G401 (cell line): ENCODE results near the gene LRRC27. TPM values are rescaled to one million over a fixed set of nuclear protein-coding genes. Genes with fewer than 3 reads are reported as not detected.
A peak's percentile ranks its signal among the peaks of the same experiment; 100 is the strongest.
"Not testable (repeated sequence)": the region's sequence is repeated elsewhere in the genome, so short reads cannot be mapped to it uniquely, and the experiment has no call there.

Experiments
- DNase-seq: peaks from one replicate; pipeline ENCODE4 v3.0.0-alpha.2; 2015; ENCODE audit warnings: low spot score
- in situ Hi-C: cut with HindIII; loops from 2 replicates; pipeline ENCODE4 v1.10.0; 2016; ENCODE audit warnings: low sequenced_read_pairs, mixed read lengths
- total RNA-seq: library from RNA; depleted of rRNA; stranded (reverse); fragments of >200 nt; shearing (Covaris generic); gene quantifications from 2 replicates; pipeline ENCODE4 v1.2.3, GENCODE V29; 2014; rRNA removed

Gene LRRC27
- 3.7 and 11.0 TPM in 2 replicates for total RNA-seq

- in situ Hi-C loops: no loop called here
- peak; percentile 93 for DNase-seq
These were observed at the start of gene LRRC27 for GRCh38 chr10:132331601-132332432. Gene LRRC27 (plus strand): TSS chr10:132332193. CDS start chr10:132333525, 1,332 bp downstream.

DNA sequence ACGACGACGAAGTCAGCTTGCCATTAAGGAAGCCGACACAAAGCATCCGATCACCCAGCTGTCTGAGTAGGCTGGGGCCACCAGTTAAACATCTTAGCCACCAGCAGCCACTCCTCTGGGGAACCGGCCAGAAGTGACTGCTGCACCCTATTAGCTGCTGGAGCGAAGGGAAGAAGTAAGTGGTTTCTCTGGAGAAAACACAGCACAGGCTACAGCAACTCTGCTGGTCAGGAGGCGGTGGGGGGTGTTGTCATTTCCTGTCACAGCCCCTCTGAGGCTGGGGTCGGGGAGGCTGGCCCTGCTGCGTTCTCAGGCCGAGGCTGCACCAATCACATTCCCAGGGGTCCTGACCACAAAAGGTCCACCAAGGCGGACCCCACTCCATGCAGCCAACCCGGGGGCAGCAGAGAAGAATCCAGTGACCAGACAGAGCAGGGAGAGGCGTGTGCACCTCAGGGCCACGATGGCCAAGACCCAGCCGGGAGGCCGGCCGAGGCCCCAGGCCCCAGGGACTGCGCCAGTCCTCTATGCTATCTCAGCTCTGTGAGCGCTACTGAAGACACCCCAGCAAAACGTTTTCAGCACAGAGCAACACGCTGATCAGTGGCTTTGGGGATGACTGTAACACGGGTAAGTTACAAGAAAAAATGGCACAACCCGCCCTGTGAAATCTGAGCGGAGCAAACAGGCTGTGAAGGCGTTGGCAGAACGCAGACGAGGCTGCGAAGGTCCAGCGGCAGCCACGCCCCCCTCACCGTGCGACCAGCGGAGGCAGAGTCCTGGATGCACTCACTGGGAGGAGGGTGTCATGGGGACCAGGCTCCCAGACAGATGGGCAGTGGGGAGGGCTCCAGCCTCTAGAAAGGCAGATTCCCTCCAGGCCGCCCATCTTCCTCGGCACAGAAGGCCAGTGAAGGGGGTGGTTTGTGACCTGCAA, 49.1 kb upstream of the LRRC27 start:
- DNase-seq: no peak
- in situ Hi-C loops: no loop called here

DNA sequence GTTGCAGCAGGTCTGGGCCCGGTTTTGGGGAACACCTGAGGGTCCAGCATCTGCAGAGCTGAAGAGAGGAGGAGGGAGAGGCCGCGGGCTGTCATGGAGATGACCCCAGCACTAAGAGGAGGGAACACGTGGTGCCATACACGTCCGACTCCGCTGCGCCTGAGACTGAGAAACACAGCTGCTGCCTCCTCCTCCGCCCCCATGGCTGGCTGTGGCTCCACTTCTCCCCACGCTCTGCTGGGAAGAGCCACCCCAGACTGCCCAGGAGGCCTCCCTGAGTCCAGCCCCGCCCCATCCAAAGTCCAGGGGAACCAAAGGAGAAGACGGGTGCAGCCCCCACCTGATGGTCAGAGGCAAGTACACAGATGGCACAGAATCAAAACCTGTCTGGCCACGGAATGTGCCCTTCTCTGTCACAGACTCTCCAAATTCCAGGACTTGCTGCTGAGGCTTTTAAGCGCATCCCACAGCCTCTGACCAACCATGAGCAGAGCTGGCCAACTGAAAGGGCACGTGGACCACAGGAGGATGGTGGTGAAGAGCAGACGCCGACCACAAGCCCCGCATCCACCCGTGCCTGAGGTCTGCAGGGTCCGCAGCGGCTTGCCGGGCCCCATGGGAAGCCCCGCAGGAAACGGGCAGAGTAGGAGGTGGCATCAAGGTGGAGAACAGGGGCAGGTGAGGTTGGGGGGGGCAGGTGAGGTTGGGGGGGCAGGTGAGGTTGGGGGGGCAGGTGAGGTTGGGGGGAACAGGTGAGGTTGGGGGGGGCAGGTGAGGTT, 48.2 kb upstream of the LRRC27 start:
- DNase-seq: no peak
- in situ Hi-C loops: no loop called here

DNA sequence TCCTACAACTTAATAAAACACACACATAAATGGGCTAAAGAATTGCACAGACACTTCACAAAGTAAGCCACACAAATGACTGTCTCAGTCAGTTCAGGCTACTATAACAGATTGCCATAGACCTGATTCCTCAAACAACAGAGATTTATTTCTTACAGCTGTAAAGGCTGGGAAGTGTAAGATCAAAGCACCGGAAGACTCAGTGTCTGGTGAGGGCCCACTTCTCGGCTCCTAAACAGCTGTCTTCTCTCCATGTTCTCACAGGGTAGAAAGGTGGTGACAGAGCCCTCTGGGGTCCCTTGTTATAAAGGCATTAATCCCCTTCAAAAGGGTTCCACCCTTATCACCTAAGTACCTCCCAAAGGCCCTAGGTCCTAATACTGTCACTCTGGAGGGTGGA, 42.6 kb upstream of the LRRC27 start:
- no peak for DNase-seq
- in situ Hi-C loops: no loop called here

DNA sequence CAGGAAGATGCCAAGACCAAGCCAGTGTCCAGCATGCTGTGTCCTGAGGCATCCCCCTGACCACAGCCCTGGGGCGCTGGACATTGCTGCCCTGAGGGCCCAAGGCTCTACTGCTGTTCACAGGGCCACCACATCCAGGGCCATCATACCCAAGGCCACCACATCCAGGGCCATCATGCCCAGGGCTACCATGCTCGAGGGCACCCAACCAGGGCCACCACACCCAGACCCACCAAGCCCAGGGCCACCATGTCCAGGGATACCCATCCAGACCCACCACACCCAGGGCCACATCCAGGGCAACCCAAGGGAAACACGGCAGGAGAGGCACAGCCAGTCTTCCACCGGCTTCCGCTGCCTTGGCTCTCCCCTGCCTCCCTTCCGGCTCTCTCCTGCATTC, 41.4 kb upstream of the LRRC27 start:
- in situ Hi-C loops: no loop called here
- DNase-seq: no peak

- in situ Hi-C loops: no loop called here
- DNase-seq: no peak
These were observed 40.2 kb upstream of the LRRC27 start for GRCh38 chr10:132291826-132292225.

DNA sequence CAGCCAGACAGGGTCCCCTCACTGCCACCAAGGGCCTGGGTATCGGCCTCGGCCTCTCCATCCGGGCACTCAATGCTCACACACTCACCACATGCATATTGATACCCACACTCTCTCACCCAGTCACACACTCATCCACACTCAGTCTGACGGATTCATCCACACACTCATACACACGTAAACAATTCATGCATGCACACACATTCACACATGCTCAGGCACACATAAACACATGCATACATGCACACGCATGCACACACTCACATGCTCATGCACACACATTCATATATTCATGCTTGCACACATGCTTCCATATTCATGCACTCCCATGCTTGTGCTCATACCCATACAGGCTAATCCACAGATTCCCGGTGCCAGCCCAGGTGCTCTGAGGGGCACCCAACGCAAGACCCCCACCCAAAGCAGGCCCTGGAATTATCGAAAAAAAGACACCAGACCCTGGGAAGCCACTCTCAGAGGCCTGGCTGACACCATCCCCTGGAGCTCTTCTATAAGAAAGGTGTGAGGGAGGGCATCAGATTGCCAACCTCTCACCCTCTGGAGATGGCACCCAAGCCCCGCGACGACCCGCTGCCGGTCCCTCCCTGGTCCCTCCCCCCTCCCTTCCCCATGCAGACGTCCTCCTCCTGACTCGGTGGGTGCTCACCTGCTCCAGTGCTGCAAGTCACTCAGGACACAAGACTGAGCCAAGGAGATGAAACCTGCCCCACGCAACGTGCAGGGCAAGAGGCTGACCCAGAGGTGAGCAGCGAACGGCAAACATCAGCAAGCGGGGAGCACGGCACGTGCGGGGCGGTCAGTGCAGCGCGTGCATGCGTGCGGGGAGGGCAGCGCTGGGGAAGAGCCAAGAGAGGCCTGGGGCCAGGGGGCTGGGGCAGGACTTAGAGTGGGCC, 39.4 kb upstream of the LRRC27 start:
- DNase-seq: no peak
- in situ Hi-C loops: no loop called here

DNA sequence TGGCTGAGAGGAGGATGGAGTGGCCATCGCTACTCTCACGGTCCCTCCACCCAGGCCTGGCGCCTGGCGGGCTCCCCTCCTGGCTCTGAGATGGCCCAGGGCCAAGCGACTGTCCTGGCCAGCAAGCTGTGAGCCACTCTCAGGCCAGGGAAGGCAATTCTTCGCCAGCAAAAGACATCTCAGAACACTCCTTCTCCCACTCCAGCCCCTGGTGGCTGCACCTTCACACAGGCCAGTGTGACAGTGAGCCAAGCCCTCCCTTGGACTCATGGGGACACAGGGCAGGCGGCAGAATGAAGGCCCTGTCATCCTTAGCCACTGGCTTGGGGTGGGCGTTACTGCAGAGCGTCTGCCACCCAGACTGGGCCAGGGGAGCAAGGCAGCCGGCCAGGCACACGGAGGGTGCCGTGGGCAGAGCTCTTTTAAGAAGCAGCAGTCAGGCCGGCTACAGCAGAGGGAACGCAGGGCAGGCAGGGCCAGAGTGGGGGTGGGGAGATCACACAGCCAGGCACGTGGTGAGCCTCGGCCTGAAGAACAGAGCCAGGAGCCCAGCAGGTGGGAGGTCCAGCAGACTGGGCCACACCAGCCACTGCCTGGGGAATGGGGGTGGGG, 38.7 kb upstream of the LRRC27 start:
- in situ Hi-C loops: no loop called here
- DNase-seq: peak; percentile 76

DNA sequence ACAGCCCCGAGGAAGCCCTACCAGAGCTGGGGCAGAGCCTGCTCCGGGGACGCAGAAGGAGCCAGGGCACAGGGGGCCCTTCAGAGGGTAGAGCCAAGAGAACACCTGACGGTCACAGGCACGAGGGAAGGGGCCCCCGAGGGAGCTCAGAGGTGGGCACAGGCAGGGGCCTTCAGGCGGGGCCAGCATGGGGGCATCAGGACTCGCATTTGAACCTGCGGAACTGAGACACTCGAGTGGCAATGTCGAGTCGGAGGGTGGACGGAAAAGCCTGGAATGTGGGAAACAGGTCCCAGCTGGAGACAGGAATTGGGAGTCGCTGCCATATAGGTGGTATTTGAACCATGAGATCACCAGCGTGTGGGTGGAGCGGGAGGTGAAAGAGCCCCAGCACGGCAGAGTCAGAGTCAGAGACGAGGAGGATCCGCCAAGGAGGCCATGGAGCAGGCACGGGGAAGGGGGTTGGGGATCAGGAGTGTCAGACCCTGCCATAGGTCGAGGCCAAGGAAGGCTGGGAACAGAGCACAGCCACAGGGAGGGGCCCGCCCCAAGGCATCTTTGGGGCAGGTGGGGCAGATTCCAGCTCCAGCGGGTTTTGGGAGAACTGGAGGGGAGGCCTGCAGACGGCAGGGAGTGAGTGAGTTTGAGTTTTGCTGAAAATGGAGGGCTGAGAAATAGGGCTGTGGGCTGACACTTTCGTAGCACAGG, 38.0 kb upstream of the LRRC27 start:
- in situ Hi-C loops: no loop called here
- no peak for DNase-seq

GRCh38 chr10:132294561-132295318, 37.3 kb upstream of the LRRC27 start:
- DNase-seq: no peak
- in situ Hi-C loops: no loop called here

- DNase-seq, in situ Hi-C loops: not testable (repeated sequence)
These were observed 36.5 kb upstream of the LRRC27 start for GRCh38 chr10:132295481-132295880.

GRCh38 chr10:132296666-132297443, 35.1 kb upstream of the LRRC27 start:
- no peak for DNase-seq
- in situ Hi-C loops: no loop called here

GRCh38 chr10:132297526-132297925, 34.5 kb upstream of the LRRC27 start:
- DNase-seq: no peak
- in situ Hi-C loops: no loop called here

DNA sequence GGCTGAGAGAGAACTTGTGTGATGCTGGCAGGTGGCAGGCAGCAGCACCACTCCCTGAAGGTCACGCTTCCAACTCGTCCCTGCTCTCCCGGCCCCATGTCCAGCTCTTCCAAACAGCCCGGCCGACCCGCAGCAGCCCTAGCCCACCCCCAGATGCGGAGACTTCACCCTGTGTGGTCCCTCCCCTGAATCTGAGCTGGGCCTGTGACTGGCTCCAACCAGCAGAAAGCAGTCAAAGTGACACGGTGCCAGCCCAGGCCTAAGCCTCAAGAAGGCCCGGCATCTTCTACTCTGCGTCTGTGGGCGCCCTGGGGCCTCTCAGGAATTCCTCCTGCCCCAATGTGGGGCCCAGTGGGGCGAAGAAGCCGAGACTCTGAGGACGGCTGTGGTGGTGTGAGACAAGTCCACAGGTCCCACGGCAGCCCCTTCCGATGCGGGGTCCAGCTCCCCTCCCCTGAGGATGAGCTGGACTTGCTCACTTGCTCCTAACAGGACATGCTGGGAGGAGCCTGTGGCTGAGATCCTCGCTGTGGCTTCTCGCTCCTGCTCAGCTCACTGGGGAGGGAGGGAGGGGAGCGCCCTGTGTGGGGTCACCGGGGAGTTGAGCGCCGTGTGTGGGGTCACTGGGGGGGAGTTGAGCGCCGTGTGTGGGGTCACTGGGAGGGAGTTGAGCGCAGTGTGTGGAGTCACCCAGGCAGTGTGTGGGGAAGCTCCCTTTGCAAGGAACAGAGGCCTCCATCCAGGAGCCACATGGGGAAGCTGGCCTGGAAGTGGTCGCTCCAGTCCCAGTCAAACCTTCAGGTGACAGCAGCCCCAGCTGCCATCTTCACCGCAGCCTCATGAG, 33.7 kb upstream of the LRRC27 start:
- no peak for DNase-seq
- in situ Hi-C loops: no loop called here
